WTC11 (cell line): ENCODE data around the gene STX19.

Source experiments
- CDX4 ChIP-seq: fragments of 250-450 bp; sonication (Bioruptor Pico); IDR thresholded peaks from 2 replicates; pipeline ENCODE4 v1.9.0; 2021; ENCODE audit warnings: moderate library complexity, mild to moderate bottlenecking, inconsistent platforms, borderline replicate concordance
- CREM ChIP-seq: sonication (generic); formaldehyde crosslinking; IDR thresholded peaks from 2 replicates; pipeline ENCODE4 v1.8.1; 2022; ENCODE audit warnings: mild to moderate bottlenecking, missing genetic modification reagents, moderate library complexity
- HMGA2 ChIP-seq: fragments of 250-450 bp; sonication (Bioruptor Pico); IDR thresholded peaks from 2 replicates; pipeline ENCODE4 v1.4.0; 2021; ENCODE audit warnings: mild to moderate bottlenecking, moderate library complexity
- HMGXB4 ChIP-seq: sonication (generic); formaldehyde crosslinking; IDR thresholded peaks from 2 replicates; pipeline ENCODE4 v1.8.1; 2023; ENCODE audit warnings: mild to moderate bottlenecking, moderate library complexity, missing genetic modification reagents
- MXD4 ChIP-seq: fragments of 250-450 bp; sonication (Bioruptor Pico); IDR thresholded peaks from 2 replicates; pipeline ENCODE4 v1.8.0; 2021; ENCODE audit warnings: mild to moderate bottlenecking, moderate library complexity, borderline replicate concordance
- NR3C1 ChIP-seq: sonication (generic); formaldehyde crosslinking; conservative IDR thresholded peaks from 2 replicates; pipeline ENCODE4 v1.8.1; 2023; ENCODE audit warnings: low read depth, mild to moderate bottlenecking, missing genetic modification reagents
- SP1 ChIP-seq: sonication (generic); formaldehyde crosslinking; conservative IDR thresholded peaks from 2 replicates; pipeline ENCODE4 v1.8.1; 2022; ENCODE audit warnings: missing genetic modification reagents
- TEAD1 ChIP-seq: sonication (generic); formaldehyde crosslinking; IDR thresholded peaks from 2 replicates; pipeline ENCODE4 v1.8.0; 2022; ENCODE audit warnings: mild to moderate bottlenecking, missing genetic modification reagents
- USF1 ChIP-seq: sonication (generic); formaldehyde crosslinking; IDR thresholded peaks from 2 replicates; pipeline ENCODE4 v1.8.0; 2022; ENCODE audit warnings: mild to moderate bottlenecking, missing genetic modification reagents
- USF2 ChIP-seq: sonication (generic); formaldehyde crosslinking; IDR thresholded peaks from 2 replicates; pipeline ENCODE4 v1.8.1; 2023; ENCODE audit warnings: mild to moderate bottlenecking, missing genetic modification reagents, moderate library complexity
- ZNF263 ChIP-seq: sonication (generic); formaldehyde crosslinking; IDR thresholded peaks from 2 replicates; pipeline ENCODE4 v1.8.1; 2022; ENCODE audit warnings: low read depth, mild to moderate bottlenecking, moderate library complexity, missing genetic modification reagents
- TF ChIP-seq, protein P1 (sequence below): sonication (generic); formaldehyde crosslinking; IDR thresholded peaks from 2 replicates; pipeline ENCODE4 v1.8.0; 2022; ENCODE audit warnings: mild to moderate bottlenecking, missing genetic modification reagents
- TF ChIP-seq, protein P2 (sequence below): fragments of 200-600 bp; IDR thresholded peaks from 2 replicates; pipeline ENCODE4 v1.8.0; 2022; ENCODE audit warnings: antibody characterized with exemption

GRCh38 chr3:94028093-94028837 lies at the start of gene STX19:
- no peak for TF ChIP-seq USF2 (CRISPR knock-in tag)
- TF ChIP-seq SP1 = no peak
- no peak for TF ChIP-seq HMGXB4 (CRISPR knock-in tag)
- TF ChIP-seq USF1 (CRISPR knock-in tag) = no peak
- TF ChIP-seq, protein P1, sequence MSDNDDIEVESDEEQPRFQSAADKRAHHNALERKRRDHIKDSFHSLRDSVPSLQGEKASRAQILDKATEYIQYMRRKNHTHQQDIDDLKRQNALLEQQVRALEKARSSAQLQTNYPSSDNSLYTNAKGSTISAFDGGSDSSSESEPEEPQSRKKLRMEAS = no peak
- no peak for TF ChIP-seq MXD4 (CRISPR knock-in tag)
- TF ChIP-seq, protein P2, sequence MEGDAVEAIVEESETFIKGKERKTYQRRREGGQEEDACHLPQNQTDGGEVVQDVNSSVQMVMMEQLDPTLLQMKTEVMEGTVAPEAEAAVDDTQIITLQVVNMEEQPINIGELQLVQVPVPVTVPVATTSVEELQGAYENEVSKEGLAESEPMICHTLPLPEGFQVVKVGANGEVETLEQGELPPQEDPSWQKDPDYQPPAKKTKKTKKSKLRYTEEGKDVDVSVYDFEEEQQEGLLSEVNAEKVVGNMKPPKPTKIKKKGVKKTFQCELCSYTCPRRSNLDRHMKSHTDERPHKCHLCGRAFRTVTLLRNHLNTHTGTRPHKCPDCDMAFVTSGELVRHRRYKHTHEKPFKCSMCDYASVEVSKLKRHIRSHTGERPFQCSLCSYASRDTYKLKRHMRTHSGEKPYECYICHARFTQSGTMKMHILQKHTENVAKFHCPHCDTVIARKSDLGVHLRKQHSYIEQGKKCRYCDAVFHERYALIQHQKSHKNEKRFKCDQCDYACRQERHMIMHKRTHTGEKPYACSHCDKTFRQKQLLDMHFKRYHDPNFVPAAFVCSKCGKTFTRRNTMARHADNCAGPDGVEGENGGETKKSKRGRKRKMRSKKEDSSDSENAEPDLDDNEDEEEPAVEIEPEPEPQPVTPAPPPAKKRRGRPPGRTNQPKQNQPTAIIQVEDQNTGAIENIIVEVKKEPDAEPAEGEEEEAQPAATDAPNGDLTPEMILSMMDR = no peak
- no peak for TF ChIP-seq HMGA2
- no peak for TF ChIP-seq NR3C1 (CRISPR knock-in tag)
- no peak for TF ChIP-seq TEAD1 (CRISPR knock-in tag)
- TF ChIP-seq CDX4 (CRISPR knock-in tag) = no peak
- no peak for TF ChIP-seq ZNF263 (CRISPR knock-in tag)
- TF ChIP-seq CREM (CRISPR knock-in tag) = no peak
